Measurements from ENCODE around the gene FMN2.

- no peak for TF ChIP-seq CTCF (conservative IDR thresholded peaks at IDR 0.05)
- TF ChIP-seq ZFX (IDR thresholded peaks at IDR 0.05) = no peak
Measured at GRCh38 chr1:240092301-240093119, 827 bp downstream of the FMN2 start.
